SK-N-SH treated with all-trans-retinoic acid at 6 μM for 48 hours (cell line): ENCODE measurements around the gene DYSF.

Experiments used
- ATAC-seq: fragments of 200-7000 bp; cut with Tn5 transposase; 3 replicates; pipeline ENCODE4 v1.9.1; 2020; ENCODE audit warnings: mild to moderate bottlenecking, moderate library complexity
- ARNTL ChIP-seq: fragments of 450-650 bp; formaldehyde crosslinking; IDR thresholded peaks from 2 replicates; pipeline ENCODE4 v1.5.0; 2020; ENCODE audit warnings: low read depth, mild to moderate bottlenecking, moderate library complexity, borderline replicate concordance
- BACH2 ChIP-seq: fragments of 250-450 bp; sonication (Bioruptor Pico); IDR thresholded peaks from 2 replicates; pipeline ENCODE4 v1.9.0; 2021; ENCODE audit warnings: mild to moderate bottlenecking, borderline replicate concordance
- CREB5 ChIP-seq: fragments of 250-450 bp; sonication (Bioruptor Pico); IDR thresholded peaks from 2 replicates; pipeline ENCODE4 v1.5.1; 2020; ENCODE audit warnings: low read depth, mild to moderate bottlenecking, moderate library complexity
- CSDC2 ChIP-seq: fragments of 250-450 bp; sonication (Bioruptor Pico); IDR thresholded peaks from 2 replicates; pipeline ENCODE4 v1.5.0; 2020; ENCODE audit warnings: mild to moderate bottlenecking, moderate library complexity
- CSRNP3 ChIP-seq: fragments of 250-450 bp; sonication (Bioruptor Pico); IDR thresholded peaks from 2 replicates; pipeline ENCODE4 v1.5.1; 2021; ENCODE audit warnings: mild to moderate bottlenecking, moderate library complexity
- ESRRG ChIP-seq: fragments of 250-450 bp; sonication (Bioruptor Pico); IDR thresholded peaks from 2 replicates; pipeline ENCODE4 v1.6.1; 2021; ENCODE audit warnings: mild to moderate bottlenecking
- GLIS3 ChIP-seq: fragments of 250-450 bp; sonication (Bioruptor Pico); IDR thresholded peaks from 2 replicates; pipeline ENCODE4 v1.5.0; 2020; ENCODE audit warnings: mild to moderate bottlenecking, moderate library complexity
- ISL1 ChIP-seq: fragments of 250-450 bp; sonication (Bioruptor Pico); IDR thresholded peaks from 2 replicates; pipeline ENCODE4 v2.1.2; 2022; ENCODE audit warnings: mild to moderate bottlenecking, moderate library complexity
- PPARA ChIP-seq: fragments of 250-450 bp; sonication (Bioruptor Pico); IDR thresholded peaks from 2 replicates; pipeline ENCODE4 v1.5.0; 2020; ENCODE audit warnings: mild to moderate bottlenecking, borderline replicate concordance
- RARB ChIP-seq: fragments of 250-450 bp; sonication (Bioruptor Pico); IDR thresholded peaks from 2 replicates; pipeline ENCODE4 v1.8.0; 2021; ENCODE audit warnings: mild to moderate bottlenecking, moderate library complexity
- SNAI2 ChIP-seq: fragments of 250-450 bp; sonication (Bioruptor Pico); IDR thresholded peaks from 2 replicates; pipeline ENCODE4 v1.5.0; 2020; ENCODE audit warnings: mild to moderate bottlenecking, moderate library complexity
- TCF4 ChIP-seq: fragments of 250-450 bp; sonication (Bioruptor Pico); IDR thresholded peaks from 2 replicates; pipeline ENCODE4 v1.8.0; 2021; ENCODE audit warnings: mild to moderate bottlenecking, moderate library complexity, borderline replicate concordance
- ZC3H10 ChIP-seq: fragments of 250-450 bp; sonication (Bioruptor Pico); IDR thresholded peaks from 2 replicates; pipeline ENCODE4 v1.5.1; 2021; ENCODE audit warnings: mild to moderate bottlenecking, moderate library complexity
- ZFP3 ChIP-seq: fragments of 250-450 bp; sonication (Bioruptor Pico); IDR thresholded peaks from 2 replicates; pipeline ENCODE4 v1.5.0; 2020; ENCODE audit warnings: mild to moderate bottlenecking, moderate library complexity
- ZFP30 ChIP-seq: fragments of 450-650 bp; formaldehyde crosslinking; IDR thresholded peaks from 2 replicates; pipeline ENCODE4 v1.5.0; 2022; ENCODE audit warnings: mild to moderate bottlenecking, moderate library complexity
- ZNF565 ChIP-seq: fragments of 450-650 bp; formaldehyde crosslinking; conservative IDR thresholded peaks from 2 replicates; pipeline ENCODE4 v1.5.0; 2020; ENCODE audit warnings: low read depth, mild to moderate bottlenecking, moderate library complexity
- ZNF70 ChIP-seq: fragments of 450-650 bp; formaldehyde crosslinking; IDR thresholded peaks from 2 replicates; pipeline ENCODE4 v1.5.0; 2020; ENCODE audit warnings: mild to moderate bottlenecking, moderate library complexity
- ZNF8 ChIP-seq: fragments of 450-650 bp; formaldehyde crosslinking; IDR thresholded peaks from 2 replicates; pipeline ENCODE4 v1.5.0; 2020; ENCODE audit warnings: mild to moderate bottlenecking, moderate library complexity
- TF ChIP-seq, protein P1 (sequence below): fragments of 250-450 bp; sonication (Bioruptor Pico); IDR thresholded peaks from 2 replicates; pipeline ENCODE4 v1.8.0; 2020; ENCODE audit warnings: mild to moderate bottlenecking, moderate library complexity, borderline replicate concordance
- TF ChIP-seq, protein P2 (sequence below): fragments of 250-450 bp; sonication (Bioruptor Pico); IDR thresholded peaks from 2 replicates; pipeline ENCODE4 v1.5.0; 2020; ENCODE audit warnings: mild to moderate bottlenecking, moderate library complexity

DYSF gene

DNA sequence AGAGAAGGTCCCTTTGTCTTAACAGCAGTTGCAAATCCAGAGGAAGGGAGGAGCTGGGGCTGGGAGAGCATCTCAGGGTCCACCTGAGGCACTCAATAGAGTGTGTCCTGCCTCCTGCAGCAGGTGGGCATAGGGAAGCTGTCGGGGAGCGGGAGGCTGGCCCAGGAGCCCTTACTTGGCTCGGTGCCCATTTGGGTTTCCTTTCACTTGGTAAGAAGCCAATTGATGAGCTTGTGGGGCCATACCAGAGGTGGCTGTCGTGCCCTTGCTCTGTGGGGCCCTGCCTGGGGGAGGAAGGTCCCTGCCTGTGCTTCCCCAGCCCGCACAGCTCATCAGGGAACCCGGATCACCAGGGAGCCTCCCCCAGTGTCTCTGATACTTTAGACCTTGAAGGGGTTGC is 229.7 kb downstream of the DYSF start:
- ATAC-seq = no peak
- no peak for TF ChIP-seq CSRNP3 (CRISPR knock-in tag)
- TF ChIP-seq CREB5 = no peak
- no peak for TF ChIP-seq ZC3H10 (CRISPR knock-in tag)
- TF ChIP-seq ESRRG = no peak
- no peak for TF ChIP-seq RARB (CRISPR knock-in tag)
- no peak for TF ChIP-seq ZNF8 (CRISPR knock-in tag)
- TF ChIP-seq BACH2 (CRISPR knock-in tag) = no peak
- TF ChIP-seq, protein P1, sequence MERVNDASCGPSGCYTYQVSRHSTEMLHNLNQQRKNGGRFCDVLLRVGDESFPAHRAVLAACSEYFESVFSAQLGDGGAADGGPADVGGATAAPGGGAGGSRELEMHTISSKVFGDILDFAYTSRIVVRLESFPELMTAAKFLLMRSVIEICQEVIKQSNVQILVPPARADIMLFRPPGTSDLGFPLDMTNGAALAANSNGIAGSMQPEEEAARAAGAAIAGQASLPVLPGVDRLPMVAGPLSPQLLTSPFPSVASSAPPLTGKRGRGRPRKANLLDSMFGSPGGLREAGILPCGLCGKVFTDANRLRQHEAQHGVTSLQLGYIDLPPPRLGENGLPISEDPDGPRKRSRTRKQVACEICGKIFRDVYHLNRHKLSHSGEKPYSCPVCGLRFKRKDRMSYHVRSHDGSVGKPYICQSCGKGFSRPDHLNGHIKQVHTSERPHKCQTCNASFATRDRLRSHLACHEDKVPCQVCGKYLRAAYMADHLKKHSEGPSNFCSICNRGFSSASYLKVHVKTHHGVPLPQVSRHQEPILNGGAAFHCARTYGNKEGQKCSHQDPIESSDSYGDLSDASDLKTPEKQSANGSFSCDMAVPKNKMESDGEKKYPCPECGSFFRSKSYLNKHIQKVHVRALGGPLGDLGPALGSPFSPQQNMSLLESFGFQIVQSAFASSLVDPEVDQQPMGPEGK = no peak
- no peak for TF ChIP-seq ZFP3

GRCh38 chr2:71683666-71684065 is 230.3 kb downstream of the DYSF start:
- TF ChIP-seq ZNF70 (CRISPR knock-in tag) (no peak), ZNF8 (CRISPR knock-in tag) (no peak), SNAI2 (CRISPR knock-in tag) (no peak), TCF4 (no peak), ZFP30 (CRISPR knock-in tag) (no peak), ISL1 (no peak), ZFP3 (no peak), CREB5 (no peak)
- ATAC-seq = no peak

GRCh38 chr2:71684226-71685072 is 231.1 kb downstream of the DYSF start:
- TF ChIP-seq CSDC2 (CRISPR knock-in tag) (no peak), RARB (CRISPR knock-in tag) (no peak), SNAI2 (CRISPR knock-in tag) (no peak), ZFP30 (CRISPR knock-in tag) (no peak), ZFP3 (no peak), TCF4 (no peak), ZNF565 (CRISPR knock-in tag) (no peak)
- TF ChIP-seq, protein P2, sequence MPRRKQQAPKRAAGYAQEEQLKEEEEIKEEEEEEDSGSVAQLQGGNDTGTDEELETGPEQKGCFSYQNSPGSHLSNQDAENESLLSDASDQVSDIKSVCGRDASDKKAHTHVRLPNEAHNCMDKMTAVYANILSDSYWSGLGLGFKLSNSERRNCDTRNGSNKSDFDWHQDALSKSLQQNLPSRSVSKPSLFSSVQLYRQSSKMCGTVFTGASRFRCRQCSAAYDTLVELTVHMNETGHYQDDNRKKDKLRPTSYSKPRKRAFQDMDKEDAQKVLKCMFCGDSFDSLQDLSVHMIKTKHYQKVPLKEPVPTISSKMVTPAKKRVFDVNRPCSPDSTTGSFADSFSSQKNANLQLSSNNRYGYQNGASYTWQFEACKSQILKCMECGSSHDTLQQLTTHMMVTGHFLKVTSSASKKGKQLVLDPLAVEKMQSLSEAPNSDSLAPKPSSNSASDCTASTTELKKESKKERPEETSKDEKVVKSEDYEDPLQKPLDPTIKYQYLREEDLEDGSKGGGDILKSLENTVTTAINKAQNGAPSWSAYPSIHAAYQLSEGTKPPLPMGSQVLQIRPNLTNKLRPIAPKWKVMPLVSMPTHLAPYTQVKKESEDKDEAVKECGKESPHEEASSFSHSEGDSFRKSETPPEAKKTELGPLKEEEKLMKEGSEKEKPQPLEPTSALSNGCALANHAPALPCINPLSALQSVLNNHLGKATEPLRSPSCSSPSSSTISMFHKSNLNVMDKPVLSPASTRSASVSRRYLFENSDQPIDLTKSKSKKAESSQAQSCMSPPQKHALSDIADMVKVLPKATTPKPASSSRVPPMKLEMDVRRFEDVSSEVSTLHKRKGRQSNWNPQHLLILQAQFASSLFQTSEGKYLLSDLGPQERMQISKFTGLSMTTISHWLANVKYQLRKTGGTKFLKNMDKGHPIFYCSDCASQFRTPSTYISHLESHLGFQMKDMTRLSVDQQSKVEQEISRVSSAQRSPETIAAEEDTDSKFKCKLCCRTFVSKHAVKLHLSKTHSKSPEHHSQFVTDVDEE (CRISPR knock-in tag) = no peak
- no peak for ATAC-seq

DNA sequence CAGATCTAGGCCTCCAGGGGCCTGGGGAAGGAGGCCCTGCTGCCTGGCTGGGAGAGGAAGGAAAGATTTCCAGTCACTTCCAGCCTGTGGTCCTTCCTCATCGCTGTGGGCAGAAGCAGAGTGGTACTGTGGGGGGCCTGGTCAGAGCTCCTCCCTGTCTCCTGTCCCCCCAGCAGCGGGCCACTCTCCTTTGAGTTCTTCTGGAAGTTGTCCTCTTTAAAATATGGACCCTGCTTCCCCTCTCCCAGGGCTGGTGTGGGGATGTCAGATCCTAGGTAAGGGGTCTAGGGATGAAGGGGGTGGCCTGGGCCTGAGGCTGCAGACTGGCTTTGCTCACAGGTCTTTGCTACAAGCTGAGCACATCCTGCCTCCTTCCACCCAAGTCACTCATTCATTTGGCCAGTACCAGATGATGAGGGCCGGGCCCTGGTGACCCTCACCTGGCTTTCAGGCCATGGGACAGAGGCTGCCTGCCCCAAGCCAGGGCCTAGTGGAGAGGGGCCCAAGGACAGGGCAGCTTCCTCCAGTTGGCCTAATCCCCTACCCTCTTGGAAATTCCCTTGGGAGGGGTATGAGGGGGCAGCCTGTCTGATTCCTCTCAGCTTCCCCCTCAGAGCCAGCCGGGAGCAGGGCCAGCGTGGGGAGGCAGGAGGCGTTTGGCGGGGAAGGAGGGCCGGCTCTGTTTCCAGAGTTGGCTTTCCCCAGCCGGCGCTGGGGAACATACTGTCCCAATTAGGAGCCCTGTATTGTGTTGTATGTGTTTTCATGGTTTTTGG is 231.9 kb downstream of the DYSF start:
- TF ChIP-seq TCF4 = no peak
- no peak for TF ChIP-seq BACH2 (CRISPR knock-in tag)
- no peak for TF ChIP-seq ZNF565 (CRISPR knock-in tag)
- TF ChIP-seq, protein P2 (CRISPR knock-in tag) = no peak
- TF ChIP-seq GLIS3 = no peak
- TF ChIP-seq CREB5 = no peak
- no peak for TF ChIP-seq ISL1
- TF ChIP-seq PPARA (CRISPR knock-in tag) = no peak
- TF ChIP-seq RARB (CRISPR knock-in tag) = no peak
- TF ChIP-seq CSDC2 (CRISPR knock-in tag) = no peak
- TF ChIP-seq ESRRG = no peak
- TF ChIP-seq ZC3H10 (CRISPR knock-in tag) = no peak
- no peak for TF ChIP-seq ARNTL
- TF ChIP-seq ZNF8 (CRISPR knock-in tag) = no peak
- ATAC-seq = no peak
